H9 (cell line): Measurements from ENCODE around the gene NEK5. TPM values are rescaled to one million over a fixed set of nuclear protein-coding genes. Genes with fewer than 3 reads are reported as not detected.
"Not testable (repeated sequence)": the region's sequence is repeated elsewhere in the genome, so short reads cannot be mapped to it uniquely, and the experiment has no call there.

Experiments used
- DNase-seq: peaks from one replicate; pipeline ENCODE4 v3.0.0-alpha.2; 2017
- H2AFZ ChIP-seq: one replicate; pipeline ENCODE4 v1.6.1; 2013; ENCODE audit warnings: mild to moderate bottlenecking, low read length, control low read depth, moderate library complexity
- H2AK5ac ChIP-seq: 2 replicates; pipeline ENCODE4 v1.6.1; 2013; ENCODE audit warnings: low read length, control low read depth, mixed read lengths; ENCODE audit not compliant: insufficient read length
- H2BK120ac ChIP-seq: one replicate; pipeline ENCODE4 v1.6.1; 2013; ENCODE audit warnings: low read depth, mild to moderate bottlenecking, low read length, control low read depth, inconsistent platforms; ENCODE audit not compliant: poor library complexity, severe bottlenecking
- H2BK12ac ChIP-seq: 2 replicates; pipeline ENCODE4 v1.6.1; 2013; ENCODE audit warnings: low read length, control low read depth, mixed read lengths, low read depth; ENCODE audit not compliant: insufficient read length
- H2BK15ac ChIP-seq: 2 replicates; pipeline ENCODE4 v1.6.1; 2013; ENCODE audit warnings: low read depth, low read length, control low read depth
- H2BK20ac ChIP-seq: one replicate; pipeline ENCODE4 v1.6.1; 2013; ENCODE audit warnings: low read depth, mild to moderate bottlenecking, low read length, control low read depth, inconsistent platforms; ENCODE audit not compliant: poor library complexity, severe bottlenecking
- H2BK5ac ChIP-seq: 2 replicates; pipeline ENCODE4 v1.6.1; 2013; ENCODE audit warnings: low read length, control low read depth, mixed read lengths; ENCODE audit not compliant: insufficient read length
- H3K14ac ChIP-seq: 2 replicates; pipeline ENCODE4 v1.6.1; 2013; ENCODE audit warnings: low read length, control low read depth; ENCODE audit not compliant: insufficient read depth
- H3K18ac ChIP-seq: 2 replicates; pipeline ENCODE4 v1.6.1; 2013; ENCODE audit warnings: low read depth, mild to moderate bottlenecking, mixed read lengths, low read length, control low read depth; ENCODE audit not compliant: insufficient read length
- H3K23ac ChIP-seq: 2 replicates; pipeline ENCODE4 v1.6.1; 2013; ENCODE audit warnings: low read length, control low read depth, mixed read lengths, low read depth; ENCODE audit not compliant: insufficient read length
- H3K23me2 ChIP-seq: 2 replicates; pipeline ENCODE4 v1.6.1; 2013; ENCODE audit warnings: low read depth, mild to moderate bottlenecking, mixed read lengths, low read length, control low read depth; ENCODE audit not compliant: insufficient read length, poor library complexity, severe bottlenecking
- H3K27ac ChIP-seq: 2 replicates; pipeline ENCODE4 v1.5.1; 2013; ENCODE audit warnings: low read length, control low read depth, mixed read lengths, low read depth; ENCODE audit not compliant: insufficient read length
- H3K27me3 ChIP-seq: 2 replicates; pipeline ENCODE4 v1.6.1; 2013; ENCODE audit warnings: low read length, control low read depth, inconsistent platforms; ENCODE audit not compliant: insufficient read depth
- H3K4ac ChIP-seq: 2 replicates; pipeline ENCODE4 v1.6.1; 2013; ENCODE audit warnings: low read depth, mild to moderate bottlenecking, control low read depth, inconsistent platforms, low read length, moderate library complexity
- H3K4me1 ChIP-seq: 2 replicates; pipeline ENCODE4 v1.6.1; 2013; ENCODE audit warnings: low read length, control low read depth, inconsistent platforms; ENCODE audit not compliant: insufficient read depth
- H3K4me2 ChIP-seq: 2 replicates; pipeline ENCODE4 v1.6.1; 2013; ENCODE audit warnings: low read length, control low read depth, mixed read lengths; ENCODE audit not compliant: insufficient read length, insufficient read depth
- H3K56ac ChIP-seq: 2 replicates; pipeline ENCODE4 v1.6.1; 2013; ENCODE audit warnings: low read depth, mild to moderate bottlenecking, mixed read lengths, low read length, control low read depth; ENCODE audit not compliant: insufficient read length
- H3K79me1 ChIP-seq: 2 replicates; pipeline ENCODE4 v1.6.1; 2013; ENCODE audit warnings: low read depth, mild to moderate bottlenecking, moderate library complexity, low read length, control low read depth, inconsistent platforms; ENCODE audit not compliant: insufficient read depth, poor library complexity, severe bottlenecking
- H3K79me2 ChIP-seq: 2 replicates; pipeline ENCODE4 v1.6.1; 2013; ENCODE audit warnings: low read length, control low read depth, inconsistent platforms; ENCODE audit not compliant: insufficient read depth
- H3K9ac ChIP-seq: 2 replicates; pipeline ENCODE4 v1.6.1; 2013; ENCODE audit warnings: low read length, control low read depth, mixed read lengths; ENCODE audit not compliant: insufficient read length; ENCODE audit errors: extremely low read depth
- H3K9me3 ChIP-seq: one replicate; pipeline ENCODE4 v1.6.1; 2013; ENCODE audit warnings: low read depth, low read length, inconsistent platforms; ENCODE audit not compliant: control insufficient read depth
- H3T11ph ChIP-seq: one replicate; pipeline ENCODE4 v1.6.1; 2013; ENCODE audit warnings: mild to moderate bottlenecking, low read length, control low read depth, inconsistent platforms
- H4K20me1 ChIP-seq: one replicate; pipeline ENCODE4 v1.6.1; 2013; ENCODE audit not compliant: control insufficient read depth, insufficient read length, insufficient read depth
- H4K5ac ChIP-seq: 2 replicates; pipeline ENCODE4 v1.6.1; 2013; ENCODE audit warnings: low read depth, mild to moderate bottlenecking, mixed read lengths, low read length, control low read depth; ENCODE audit not compliant: insufficient read length
- H4K8ac ChIP-seq: replicated peaks from 2 replicates; pipeline ENCODE4 v1.6.1; 2013; ENCODE audit warnings: low read length, control low read depth, mixed read lengths, low read depth; ENCODE audit not compliant: insufficient read length
- H4K91ac ChIP-seq: 2 replicates; pipeline ENCODE4 v1.6.1; 2013; ENCODE audit warnings: low read depth, mild to moderate bottlenecking, moderate library complexity, mixed read lengths, low read length, control low read depth; ENCODE audit not compliant: insufficient read length
- H3K27ac Mint-ChIP-seq, 3 experiments: 2 replicates in 2 of 3; 3 replicates in 1 of 3; pipeline ENCODE4 v1.8.0; 2020 to 2021; ENCODE audit warnings: mixed read lengths in 3 of 3, mild to moderate bottlenecking in 1 of 3, moderate library complexity in 1 of 3
- H3K27me3 Mint-ChIP-seq: 2 replicates; pipeline ENCODE4 v1.8.0; 2021; ENCODE audit warnings: low read depth, mild to moderate bottlenecking, moderate library complexity, mixed read lengths
- H3K36me3 Mint-ChIP-seq, 3 experiments: 2 replicates in 2 of 3; 3 replicates in 1 of 3; pipeline ENCODE4 v1.8.0; 2020 to 2021; ENCODE audit warnings: low read depth in 3 of 3, mixed read lengths in 3 of 3; ENCODE audit not compliant: insufficient read depth in 1 of 3
- H3K4me1 Mint-ChIP-seq, 2 experiments: 2 replicates each; pipeline ENCODE4 v1.8.0; 2020; ENCODE audit warnings: mixed read lengths in 2 of 2
- H3K4me3 Mint-ChIP-seq, 2 experiments: 2 replicates in 1 of 2; 3 replicates in 1 of 2; pipeline ENCODE4 v1.8.0; 2020 to 2021; ENCODE audit warnings: mild to moderate bottlenecking in 2 of 2, mixed read lengths in 2 of 2, moderate library complexity in 1 of 2
- H3K9me3 Mint-ChIP-seq, 2 experiments: 2 replicates in 1 of 2; 3 replicates in 1 of 2; pipeline ENCODE4 v1.8.0; 2020; ENCODE audit warnings: mild to moderate bottlenecking in 2 of 2, mixed read lengths in 2 of 2, moderate library complexity in 1 of 2
- CTCF ChIP-seq: fragments of 200-600 bp; sonication (generic); conservative IDR thresholded peaks from 3 replicates; pipeline ENCODE4 v1.8.0; 2021; ENCODE audit warnings: antibody characterized with exemption, mild to moderate bottlenecking
- WGBS: extraction: QIAGEN DNeasy Blood & Tissue Kit; methylation state at CpG from one replicate; pipeline ENCODE4 v1.1.7; 2013; ENCODE audit warnings: missing lambda C conversion rate, low lambda C conversion rate, mixed read lengths; ENCODE audit not compliant: insufficient read length; ENCODE audit errors: extremely low coverage; 5-methylcytosine and 5-hydroxymethylcytosine counted together
- total RNA-seq: library from RNA; stranded (reverse); gene quantifications from 2 replicates; pipeline ENCODE4 v1.2.1, GENCODE V29; 2021

NEK5 gene
- total RNA-seq, 1 experiment from 2014 or later = 0.26 TPM

GRCh38 chr13:52173373-52173772, 44.5 kb upstream of the NEK5 start:
- H3K4me3 Mint-ChIP-seq = no peak overlapping the region
- TF ChIP-seq CTCF = no peak
- H3K79me2 ChIP-seq = no peaks in the 10 kb centered on the region
- no peak overlapping the region for H4K5ac ChIP-seq
- no peaks in the 10 kb centered on the region for H3K9me3 Mint-ChIP-seq
- H2BK15ac ChIP-seq = no peak overlapping the region
- no peaks in the 10 kb centered on the region for H3K4me1 ChIP-seq
- H3K4ac ChIP-seq = no peak overlapping the region
- H3K9me3 ChIP-seq = no peaks in the 10 kb centered on the region
- no peak overlapping the region for H2BK5ac ChIP-seq
- H2BK20ac ChIP-seq = no peak overlapping the region
- H4K20me1 ChIP-seq = no peaks in the 10 kb centered on the region
- H3K23ac ChIP-seq = no peak overlapping the region
- H3K27ac Mint-ChIP-seq = no peak overlapping the region
- H3K23me2 ChIP-seq = no peaks in the 10 kb centered on the region
- no peaks in the 10 kb centered on the region for H3K79me1 ChIP-seq
- H3K18ac ChIP-seq = no peak overlapping the region
- DNase-seq = no peak
- peaks cover 0 to 45% (median 15%) of the 10 kb centered on the region in 3 experiments; a peak in 5 of 7 replicates for H3K36me3 Mint-ChIP-seq
- H2AFZ ChIP-seq = no peak overlapping the region
- H3T11ph ChIP-seq = no peak overlapping the region
- no peaks in the 10 kb centered on the region for H3K27me3 ChIP-seq
- H3K4me1 Mint-ChIP-seq = no peaks in the 10 kb centered on the region
- H2BK120ac ChIP-seq = no peak overlapping the region
- no peak overlapping the region for H3K14ac ChIP-seq
- H2BK12ac ChIP-seq = no peak overlapping the region
- no peak overlapping the region for H3K56ac ChIP-seq
- H3K4me2 ChIP-seq = no peak overlapping the region
- no CpG with 5 or more reads among the region's 3 CpGs for WGBS
- no peak overlapping the region for H3K9ac ChIP-seq
- H4K91ac ChIP-seq = no peak overlapping the region
- no peak overlapping the region for H4K8ac ChIP-seq
- H3K27ac ChIP-seq = no peak overlapping the region
- H2AK5ac ChIP-seq = no peak overlapping the region
- H3K27me3 Mint-ChIP-seq = no peaks in the 10 kb centered on the region

DNA sequence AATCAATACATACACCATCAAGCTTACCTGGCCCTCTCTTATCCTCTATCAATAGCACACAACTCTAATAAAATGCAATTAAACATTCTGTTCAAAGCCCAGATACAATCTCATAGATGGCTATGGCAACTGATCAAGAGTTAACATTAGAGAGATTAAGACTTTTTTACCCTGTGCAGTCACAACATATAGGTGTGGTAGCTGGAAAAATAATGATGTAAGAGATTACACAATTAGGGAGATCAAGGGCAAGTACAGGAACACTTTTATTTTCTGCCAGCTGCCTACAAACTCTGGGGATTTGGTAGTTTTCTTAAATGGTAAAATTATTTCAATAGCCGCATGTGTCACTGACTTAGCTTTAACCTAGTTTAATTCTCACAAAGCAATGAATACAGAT, 42.8 kb upstream of the NEK5 start:
- H3K23me2 ChIP-seq, H3K79me1 ChIP-seq, H4K91ac ChIP-seq, H2AK5ac ChIP-seq, H3K27ac Mint-ChIP-seq, H3K56ac ChIP-seq, H3K4me1 Mint-ChIP-seq, H2BK15ac ChIP-seq, H3K4me3 Mint-ChIP-seq, H4K20me1 ChIP-seq, H3K79me2 ChIP-seq, H2BK12ac ChIP-seq, H3K4me2 ChIP-seq, H4K8ac ChIP-seq, H2AFZ ChIP-seq, H2BK5ac ChIP-seq, H3K9me3 Mint-ChIP-seq, H3K4ac ChIP-seq, H2BK20ac ChIP-seq, H3T11ph ChIP-seq, H3K27me3 ChIP-seq, H3K23ac ChIP-seq, H3K27me3 Mint-ChIP-seq, H3K27ac ChIP-seq, DNase-seq, H4K5ac ChIP-seq, H3K4me1 ChIP-seq, H3K14ac ChIP-seq, H3K9me3 ChIP-seq, H3K18ac ChIP-seq, H2BK120ac ChIP-seq, H3K9ac ChIP-seq: not testable (repeated sequence)
- WGBS = no CpG with 5 or more reads among the region's 1 CpG
- peaks cover 0 to 55% (median 18%) of the 10 kb centered on the region in 3 experiments; a peak in 6 of 7 replicates for H3K36me3 Mint-ChIP-seq
